Mucosa of rectum (tissue), 2 donors: ENCODE data around the gene PDZD2.

Experiments
- H3K27ac ChIP-seq, 2 donors: one replicate each; pipeline ENCODE4 v1.7.0; 2013; ENCODE audit warnings: inconsistent platforms in 2 of 2, low read depth in 2 of 2, low read length in 2 of 2
- H3K27me3 ChIP-seq, 2 donors: one replicate each; pipeline ENCODE4 v1.7.0; 2013; ENCODE audit warnings: low read length in 2 of 2; ENCODE audit not compliant: control insufficient read depth in 2 of 2, insufficient read depth in 2 of 2
- H3K36me3 ChIP-seq, 2 donors: one replicate each; pipeline ENCODE4 v1.7.0; 2013; ENCODE audit warnings: low read length in 2 of 2; ENCODE audit not compliant: control insufficient read depth in 2 of 2, insufficient read depth in 2 of 2
- H3K4me1 ChIP-seq, 2 donors: one replicate each; pipeline ENCODE4 v1.7.0; 2013; ENCODE audit warnings: low read length in 2 of 2, mild to moderate bottlenecking in 1 of 2; ENCODE audit not compliant: control insufficient read depth in 2 of 2, insufficient read depth in 2 of 2
- H3K4me3 ChIP-seq, 2 donors: one replicate each; pipeline ENCODE4 v1.7.0; 2013; ENCODE audit warnings: low read length in 2 of 2
- H3K9ac ChIP-seq, 2 donors: one replicate each; pipeline ENCODE4 v1.7.0; 2013; ENCODE audit warnings: low read length in 2 of 2, low read depth in 1 of 2, mild to moderate bottlenecking in 1 of 2
- H3K9me3 ChIP-seq, 2 donors: one replicate each; pipeline ENCODE4 v1.7.0; 2013; ENCODE audit warnings: low read length in 2 of 2; ENCODE audit not compliant: control insufficient read depth in 2 of 2
- donor health status: healthy.
- donor health status: Normal muscosa, but diverticular disease.

The PDZD2 gene

GRCh38 chr5:32059761-32060530, 421.0 kb downstream of the PDZD2 start:
- Histone ChIP-seq H3K27me3 (no peaks in the 10 kb centered on the region), H3K9me3 (no peaks in the 10 kb centered on the region), H3K4me3 (no peak overlapping the region), H3K36me3 (no peaks in the 10 kb centered on the region), H3K27ac (no peak overlapping the region), H3K9ac (no peak overlapping the region), H3K4me1 (no peaks in the 10 kb centered on the region)

- Histone ChIP-seq H3K4me1 (no peaks in the 10 kb centered on the region), H3K9ac (no peak overlapping the region), H3K36me3 (no peaks in the 10 kb centered on the region), H3K27ac (no peak overlapping the region), H3K27me3 (no peaks in the 10 kb centered on the region), H3K9me3 (no peaks in the 10 kb centered on the region), H3K4me3 (no peak overlapping the region)
These were observed 422.3 kb downstream of the PDZD2 start for GRCh38 chr5:32061236-32061635.

- no peaks in the 10 kb centered on the region for H3K36me3 ChIP-seq
- no peaks in the 10 kb centered on the region for H3K9me3 ChIP-seq
- H3K9ac ChIP-seq = no peak overlapping the region
- H3K4me1 ChIP-seq = no peaks in the 10 kb centered on the region
- H3K4me3 ChIP-seq = no peak overlapping the region
- no peak overlapping the region for H3K27ac ChIP-seq
- H3K27me3 ChIP-seq = no peaks in the 10 kb centered on the region
These were observed 427.5 kb downstream of the PDZD2 start for GRCh38 chr5:32066448-32066847.

GRCh38 chr5:32067774-32068470, 429.0 kb downstream of the PDZD2 start:
- Histone ChIP-seq H3K9ac (no peak overlapping the region), H3K27me3 (no peaks in the 10 kb centered on the region), H3K36me3 (no peaks in the 10 kb centered on the region), H3K27ac (no peak overlapping the region), H3K4me3 (no peak overlapping the region), H3K4me1 (no peaks in the 10 kb centered on the region), H3K9me3 (no peaks in the 10 kb centered on the region)

- no peaks in the 10 kb centered on the region for H3K9me3 ChIP-seq
- no peak overlapping the region for H3K27ac ChIP-seq
- no peak overlapping the region for H3K9ac ChIP-seq
- H3K36me3 ChIP-seq = no peaks in the 10 kb centered on the region
- H3K27me3 ChIP-seq = no peaks in the 10 kb centered on the region
- no peak overlapping the region for H3K4me3 ChIP-seq
- no peaks in the 10 kb centered on the region for H3K4me1 ChIP-seq
These were observed 429.6 kb downstream of the PDZD2 start for GRCh38 chr5:32068561-32068960.

DNA sequence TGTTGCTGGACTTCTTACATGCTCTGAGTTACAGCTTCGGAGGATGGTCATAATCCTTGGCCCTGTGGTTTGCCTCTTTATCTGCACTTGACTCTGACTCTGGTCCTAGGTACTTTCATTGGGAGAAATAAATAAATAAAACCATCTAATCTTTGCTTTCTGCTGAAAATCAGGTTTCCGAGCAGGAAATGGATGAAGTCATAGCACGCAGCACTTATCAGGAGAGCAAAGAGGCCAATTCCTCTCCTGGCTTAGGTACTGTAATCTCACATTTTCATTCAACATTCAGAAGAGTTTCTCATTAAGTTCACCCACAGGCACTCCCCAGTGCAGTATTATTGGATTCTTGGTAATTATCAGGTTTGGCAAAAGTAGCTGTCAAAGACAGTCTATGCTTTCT, 430.5 kb downstream of the PDZD2 start:
- H3K27me3 ChIP-seq = no peaks in the 10 kb centered on the region
- no peak overlapping the region for H3K9ac ChIP-seq
- H3K9me3 ChIP-seq = no peaks in the 10 kb centered on the region
- no peaks in the 10 kb centered on the region for H3K36me3 ChIP-seq
- H3K27ac ChIP-seq = no peak overlapping the region
- H3K4me1 ChIP-seq = no peaks in the 10 kb centered on the region
- no peak overlapping the region for H3K4me3 ChIP-seq

- H3K36me3 ChIP-seq = no peaks in the 10 kb centered on the region
- no peak overlapping the region for H3K4me3 ChIP-seq
- H3K4me1 ChIP-seq = no peaks in the 10 kb centered on the region
- no peak overlapping the region for H3K27ac ChIP-seq
- H3K9me3 ChIP-seq = no peaks in the 10 kb centered on the region
- H3K27me3 ChIP-seq = no peaks in the 10 kb centered on the region
- no peak overlapping the region for H3K9ac ChIP-seq
These were observed 432.5 kb downstream of the PDZD2 start for GRCh38 chr5:32071351-32071944.

- Histone ChIP-seq H3K9ac (no peak overlapping the region), H3K27ac (no peak overlapping the region), H3K4me3 (no peak overlapping the region), H3K4me1 (no peaks in the 10 kb centered on the region), H3K9me3 (no peaks in the 10 kb centered on the region), H3K36me3 (no peaks in the 10 kb centered on the region), H3K27me3 (no peaks in the 10 kb centered on the region)
These were observed 433.1 kb downstream of the PDZD2 start for GRCh38 chr5:32072054-32072453.

- Histone ChIP-seq H3K9ac (no peak overlapping the region), H3K27ac (no peak overlapping the region), H3K27me3 (no peaks in the 10 kb centered on the region), H3K4me3 (no peak overlapping the region), H3K9me3 (no peaks in the 10 kb centered on the region), H3K4me1 (no peaks in the 10 kb centered on the region), H3K36me3 (no peaks in the 10 kb centered on the region)
These were observed 435.5 kb downstream of the PDZD2 start for GRCh38 chr5:32074401-32074800.
